MG63 (cell line): Measurements from ENCODE around the gene C5orf24. TPM values are rescaled to one million over a fixed set of nuclear protein-coding genes. Genes with fewer than 3 reads are reported as not detected.
A peak's percentile ranks its signal among the peaks of the same experiment; 100 is the strongest.
"Not testable (repeated sequence)": the region's sequence is repeated elsewhere in the genome, so short reads cannot be mapped to it uniquely, and the experiment has no call there.

Experiments
- DNase-seq: peaks from one replicate; pipeline ENCODE4 v3.0.0-alpha.2; 2020
- H3K27me3 ChIP-seq: fragments of 250-450 bp; sonication (Bioruptor Pico); 2 replicates; pipeline ENCODE4 v1.5.1; 2020; ENCODE audit warnings: mild to moderate bottlenecking, moderate library complexity
- H3K36me3 ChIP-seq: fragments of 250-450 bp; sonication (Bioruptor Pico); 2 replicates; pipeline ENCODE4 v1.5.1; 2020; ENCODE audit warnings: mild to moderate bottlenecking, moderate library complexity
- H3K4me3 ChIP-seq: fragments of 250-450 bp; sonication (Bioruptor Pico); 2 replicates; pipeline ENCODE4 v1.5.1; 2020; ENCODE audit warnings: mild to moderate bottlenecking, moderate library complexity
- H3K9me3 ChIP-seq: fragments of 250-450 bp; sonication (Bioruptor Pico); 2 replicates; pipeline ENCODE4 v1.5.1; 2020; ENCODE audit warnings: mild to moderate bottlenecking, moderate library complexity
- total RNA-seq: library from RNA; depleted of rRNA; stranded (reverse); fragments of >200 nt; shearing (Covaris generic); gene quantifications from 2 replicates; pipeline ENCODE4 v1.2.3, GENCODE V29; 2014; ENCODE audit warnings: low replicate concordance

The C5orf24 gene
- total RNA-seq, 1 experiment from 2014 or later: 26.2 TPM

GRCh38 chr5:134845335-134845851, 375 bp upstream of the C5orf24 start:
- H3K36me3 ChIP-seq: peaks cover 53% of the 10 kb centered on the region
- no peak for DNase-seq
- no peaks in the 10 kb centered on the region for H3K9me3 ChIP-seq
- H3K4me3 ChIP-seq: peak overlapping the region; percentile 89
- H3K27me3 ChIP-seq: no peaks in the 10 kb centered on the region

GRCh38 chr5:134846641-134846960, 833 bp downstream of the C5orf24 start:
- H3K4me3 ChIP-seq: peak overlapping the region; percentile 89
- peaks cover 55% of the 10 kb centered on the region for H3K36me3 ChIP-seq
- H3K27me3 ChIP-seq: no peaks in the 10 kb centered on the region
- H3K9me3 ChIP-seq: no peaks in the 10 kb centered on the region
- no peak for DNase-seq

- not testable (repeated sequence) for H3K27me3 ChIP-seq, H3K9me3 ChIP-seq, DNase-seq, H3K4me3 ChIP-seq
- H3K36me3 ChIP-seq: peaks cover 68% of the 10 kb centered on the region
Observed at GRCh38 chr5:134849434-134849933, 3.7 kb downstream of the C5orf24 start.

DNA sequence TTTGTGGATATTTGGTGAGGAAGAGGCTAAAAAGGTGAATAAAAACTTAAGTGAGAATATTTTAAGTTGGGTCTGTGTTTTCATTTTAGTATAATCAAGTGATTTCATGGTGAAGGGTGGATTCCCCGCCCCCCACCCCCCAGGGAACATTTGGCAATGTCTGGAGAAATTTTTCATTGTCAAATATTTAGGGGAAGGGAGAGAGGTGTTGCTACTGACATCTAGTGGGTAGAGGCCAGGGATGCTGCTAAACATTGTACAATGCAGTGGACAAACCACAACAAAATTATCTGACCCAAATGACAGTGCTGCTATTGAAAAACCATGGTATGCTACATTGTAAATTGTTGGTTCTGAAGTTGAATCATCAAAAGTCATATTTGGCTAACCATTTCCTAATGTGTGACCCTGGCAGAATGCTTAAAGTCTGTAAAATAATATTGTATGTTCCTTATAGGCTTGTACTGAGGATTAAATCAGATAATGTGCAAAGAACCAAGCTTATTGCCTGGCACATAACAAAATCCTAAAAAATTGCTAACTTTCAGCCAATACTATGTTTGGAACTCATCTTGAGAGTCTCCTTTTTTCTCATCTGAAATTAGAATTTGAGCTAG, 5.6 kb downstream of the C5orf24 start:
- Histone ChIP-seq H3K4me3 (no peak overlapping the region), H3K36me3 (peaks cover 74% of the 10 kb centered on the region), H3K27me3 (no peaks in the 10 kb centered on the region), H3K9me3 (no peaks in the 10 kb centered on the region)
- DNase-seq: no peak

DNA sequence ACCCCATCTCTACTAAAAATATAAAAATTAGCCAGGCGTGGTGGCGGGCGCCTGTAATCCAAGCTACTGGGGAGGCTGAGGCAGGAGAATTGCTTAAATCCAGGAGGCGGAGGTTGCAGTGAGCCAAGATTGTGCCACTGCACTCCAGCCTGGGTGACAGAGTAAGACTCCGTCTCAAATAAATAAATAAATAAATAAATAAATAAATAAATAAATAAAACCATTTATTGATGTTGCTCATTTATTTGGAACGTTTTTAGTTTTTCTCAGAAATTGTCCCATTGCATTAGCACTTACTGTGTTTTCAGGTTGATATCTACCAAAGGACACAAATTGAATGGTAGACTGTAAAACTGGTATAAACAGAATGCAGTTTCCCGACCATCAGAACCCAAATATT, 10.7 kb downstream of the C5orf24 start:
- H3K36me3 ChIP-seq: peaks cover 83% of the 10 kb centered on the region
- not testable (repeated sequence) for DNase-seq, H3K9me3 ChIP-seq, H3K27me3 ChIP-seq, H3K4me3 ChIP-seq

DNA sequence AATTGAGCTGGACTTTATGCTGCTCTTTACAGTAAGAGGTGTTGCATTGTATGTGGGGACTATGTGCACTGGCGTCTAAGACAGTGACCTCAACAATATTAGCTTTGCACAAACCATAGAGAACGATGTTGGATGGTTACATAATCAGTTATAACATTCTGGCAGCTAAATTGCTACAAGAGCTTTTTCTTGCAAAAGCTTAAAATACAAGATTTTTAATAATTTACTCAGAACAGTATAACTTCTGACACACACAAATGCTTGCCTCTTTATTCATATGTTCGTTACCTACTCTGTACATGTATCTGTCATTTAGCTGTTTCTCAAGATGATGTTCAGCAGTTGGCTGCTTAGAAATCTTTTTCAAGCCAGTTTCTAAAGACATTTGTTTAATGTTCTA, 11.6 kb downstream of the C5orf24 start:
- no peak overlapping the region for H3K4me3 ChIP-seq
- DNase-seq: no peak
- H3K36me3 ChIP-seq: peaks cover 74% of the 10 kb centered on the region
- no peaks in the 10 kb centered on the region for H3K9me3 ChIP-seq
- no peaks in the 10 kb centered on the region for H3K27me3 ChIP-seq

- Histone ChIP-seq H3K9me3 (no peaks in the 10 kb centered on the region), H3K4me3 (no peak overlapping the region), H3K27me3 (no peaks in the 10 kb centered on the region), H3K36me3 (peaks cover 20% of the 10 kb centered on the region)
- no peak for DNase-seq
Observed at GRCh38 chr5:134864707-134865106, 18.9 kb downstream of the C5orf24 start.

DNA sequence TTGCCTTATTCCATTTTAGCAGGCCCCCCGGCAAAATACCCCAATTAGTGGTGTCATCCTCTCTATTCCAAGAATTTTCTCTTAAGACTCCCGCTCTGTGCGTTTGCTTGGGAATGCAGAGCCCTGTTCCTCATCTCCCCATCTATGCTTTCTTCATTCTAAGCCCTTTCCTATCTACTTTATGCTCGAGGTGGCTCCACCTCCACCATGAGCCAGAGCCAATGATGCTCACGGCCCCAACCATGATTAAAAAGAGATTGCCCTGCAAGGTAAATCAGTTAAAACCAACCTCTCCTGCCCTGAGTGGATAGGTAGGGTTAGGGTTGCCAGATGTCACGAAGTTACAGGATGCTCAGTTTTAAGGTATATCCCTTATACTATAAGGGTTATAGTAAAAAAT, 27.7 kb downstream of the C5orf24 start:
- Histone ChIP-seq H3K27me3 (no peaks in the 10 kb centered on the region), H3K9me3 (no peaks in the 10 kb centered on the region), H3K36me3 (peaks cover 7% of the 10 kb centered on the region), H3K4me3 (peak overlapping the region; percentile 71)
- DNase-seq: no peak

- no peaks in the 10 kb centered on the region for H3K27me3 ChIP-seq
- peak within 1 kb of the TSS; percentile 71 for H3K4me3 ChIP-seq
- peaks cover 7% of the 10 kb centered on the region for H3K36me3 ChIP-seq
- DNase-seq: peak; percentile 91
- no peaks in the 10 kb centered on the region for H3K9me3 ChIP-seq
Observed at GRCh38 chr5:134873987-134874830, 28.4 kb downstream of the C5orf24 start, which contains the start of gene TXNDC15. Gene TXNDC15 (plus strand): TSS chr5:134874371. CDS start chr5:134874428, 57 bp downstream.

DNA sequence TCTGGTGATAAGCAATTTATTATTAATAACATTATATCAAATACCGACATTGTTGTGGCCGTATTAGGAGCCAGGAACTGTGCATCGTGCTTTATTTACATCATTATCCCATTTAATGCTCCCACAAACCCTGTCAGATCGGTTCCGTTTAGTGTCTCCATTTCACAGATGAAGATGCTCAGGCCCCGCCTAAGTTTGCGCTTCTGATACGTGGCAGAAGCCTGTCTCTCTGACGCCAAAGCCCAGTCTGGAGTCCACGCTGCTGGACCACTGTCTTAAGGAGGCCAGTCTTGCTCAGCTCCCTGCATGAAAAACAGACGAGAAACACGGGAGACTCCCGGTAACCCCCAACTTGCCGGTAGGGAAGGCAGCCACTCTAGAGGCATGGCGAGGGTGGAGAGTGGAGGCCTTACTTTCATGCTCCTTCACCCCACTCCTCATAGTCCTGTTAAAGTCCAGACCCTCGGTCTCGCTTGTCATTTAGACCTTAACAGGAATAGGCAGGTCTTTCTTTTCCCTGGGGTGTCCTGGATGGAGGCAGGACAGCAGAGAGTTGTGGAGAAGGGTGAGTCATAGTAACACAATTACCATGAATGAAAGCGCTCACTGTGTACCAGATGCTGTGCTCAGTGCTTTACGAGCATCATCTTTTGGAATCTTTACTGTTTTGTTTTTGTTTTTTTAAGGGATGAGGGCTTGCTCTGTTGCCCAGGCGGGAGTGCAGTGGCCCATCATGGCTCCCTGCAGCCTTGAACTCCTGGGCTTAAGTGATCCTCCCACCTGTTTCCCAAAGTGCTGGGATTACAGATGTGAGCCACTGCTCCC, 29.3 kb downstream of the C5orf24 start:
- Histone ChIP-seq H3K36me3 (peaks cover 7% of the 10 kb centered on the region), H3K4me3 (peak overlapping the region; percentile 71), H3K9me3 (no peaks in the 10 kb centered on the region), H3K27me3 (no peaks in the 10 kb centered on the region)
- DNase-seq: peak; percentile 79

- no peak for DNase-seq
- Histone ChIP-seq H3K4me3 (no peak overlapping the region), H3K27me3 (no peaks in the 10 kb centered on the region), H3K9me3 (no peaks in the 10 kb centered on the region), H3K36me3 (peaks cover 7% of the 10 kb centered on the region)
Observed at GRCh38 chr5:134877159-134877558, 31.4 kb downstream of the C5orf24 start.

- peaks cover 7% of the 10 kb centered on the region for H3K36me3 ChIP-seq
- no peaks in the 10 kb centered on the region for H3K27me3 ChIP-seq
- no peak overlapping the region for H3K4me3 ChIP-seq
- no peak for DNase-seq
- no peaks in the 10 kb centered on the region for H3K9me3 ChIP-seq
Observed at GRCh38 chr5:134878403-134878802, 32.6 kb downstream of the C5orf24 start.

- H3K4me3 ChIP-seq: no peak overlapping the region
- no peaks in the 10 kb centered on the region for H3K27me3 ChIP-seq
- H3K9me3 ChIP-seq: no peaks in the 10 kb centered on the region
- H3K36me3 ChIP-seq: peaks cover 7% of the 10 kb centered on the region
- no peak for DNase-seq
Observed at GRCh38 chr5:134879456-134879855, 33.7 kb downstream of the C5orf24 start.

- H3K27me3 ChIP-seq, H3K9me3 ChIP-seq, H3K4me3 ChIP-seq, DNase-seq, H3K36me3 ChIP-seq: not testable (repeated sequence)
Observed at GRCh38 chr5:134880937-134881336, 35.2 kb downstream of the C5orf24 start.

GRCh38 chr5:134881711-134882110, 35.9 kb downstream of the C5orf24 start:
- H3K9me3 ChIP-seq, H3K36me3 ChIP-seq, H3K4me3 ChIP-seq, DNase-seq, H3K27me3 ChIP-seq: not testable (repeated sequence)

- DNase-seq: no peak
- Histone ChIP-seq H3K27me3 (no peaks in the 10 kb centered on the region), H3K36me3 (peaks cover 31% of the 10 kb centered on the region)
Observed at GRCh38 chr5:134887593-134888159, 41.9 kb downstream of the C5orf24 start.

More at GRCh38 chr5:134887593-134888159, 41.9 kb downstream of the C5orf24 start:
- Histone ChIP-seq H3K4me3 (no peak overlapping the region), H3K9me3 (peaks cover 9% of the 10 kb centered on the region; the same call in 1 of the 2 replicates)
